Naive B cell (primary cell): Measurements from ENCODE around the gene PIGX. TPM values are rescaled to one million over a fixed set of nuclear protein-coding genes. Genes with fewer than 3 reads are reported as not detected.
A peak's percentile ranks its signal among the peaks of the same experiment; 100 is the strongest.

ENCODE experiments used
- ATAC-seq, 2 donors: fragments of 150-1000 bp; cut with Tn5 transposase; 2 replicates each; pipeline ENCODE4 v1.10.0; 2021; ENCODE audit warnings: low read depth in 2 of 2, mild to moderate bottlenecking in 2 of 2, moderate library complexity in 2 of 2
- DNase-seq: peaks from one replicate; pipeline ENCODE4 v3.0.0; 2022
- H3K27ac Mint-ChIP-seq, 6 donors: one replicate each; pipeline ENCODE4 v1.8.0; 2020 to 2022; ENCODE audit warnings: mild to moderate bottlenecking in 6 of 6, mixed read lengths in 6 of 6, moderate library complexity in 5 of 6, inconsistent platforms in 2 of 6
- H3K27me3 Mint-ChIP-seq, 3 donors: one replicate each; pipeline ENCODE4 v1.8.0; 2021 to 2022; ENCODE audit warnings: mixed read lengths in 3 of 3, mild to moderate bottlenecking in 1 of 3
- H3K36me3 Mint-ChIP-seq, 2 donors: one replicate each; pipeline ENCODE4 v1.8.0; 2020 to 2022; ENCODE audit warnings: mixed read lengths in 2 of 2, inconsistent platforms in 1 of 2, mild to moderate bottlenecking in 1 of 2
- H3K4me1 Mint-ChIP-seq, 3 donors: one replicate each; pipeline ENCODE4 v1.8.0; 2020 to 2022; ENCODE audit warnings: mixed read lengths in 3 of 3, inconsistent platforms in 1 of 3, mild to moderate bottlenecking in 1 of 3, moderate library complexity in 1 of 3
- H3K4me3 Mint-ChIP-seq, 8 donors: one replicate each; pipeline ENCODE4 v1.8.0; 2020 to 2022; ENCODE audit warnings: mild to moderate bottlenecking in 8 of 8, mixed read lengths in 8 of 8, moderate library complexity in 8 of 8, inconsistent platforms in 2 of 8
- H3K9me3 Mint-ChIP-seq, 7 donors: one replicate each; pipeline ENCODE4 v1.8.0; 2020 to 2022; ENCODE audit warnings: mixed read lengths in 7 of 7, mild to moderate bottlenecking in 5 of 7, inconsistent platforms in 2 of 7, moderate library complexity in 1 of 7
- polyA plus RNA-seq, 6 donors: library from polyadenylated mRNA; unstranded; fragments of 300-500 nt; fragmentation: Illumina TruSeq; gene quantifications; one replicate each; pipeline ENCODE4 v1.2.3, GENCODE V29; 2021; ENCODE audit warnings: low read depth in 6 of 6

The PIGX gene
- polyA plus RNA-seq, 6 donors from 2014 or later = 17.6 to 30.6 (median 27.5) TPM

DNA sequence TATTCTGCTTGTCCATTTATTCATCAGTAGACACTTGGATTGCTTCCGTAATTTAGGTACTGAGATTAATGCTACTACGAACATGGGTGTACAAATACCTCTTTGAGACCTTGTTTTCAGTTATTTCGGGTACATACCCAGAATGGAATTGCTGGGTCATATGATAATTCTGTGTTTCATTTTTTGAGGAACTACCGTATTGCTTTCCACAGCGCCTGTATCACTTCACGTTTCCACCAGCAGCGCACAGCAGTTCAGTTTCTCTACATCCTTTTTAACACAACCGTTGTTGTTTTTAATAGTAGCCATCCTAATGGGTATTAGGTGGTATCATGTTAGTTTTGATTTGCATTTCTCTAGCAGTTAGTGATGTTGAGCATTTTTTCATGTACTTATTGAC, 36.9 kb downstream of the PIGX start:
- Mint-ChIP-seq H3K4me3 (peak overlapping the region in 2 of 8 donors; percentile 9 to 22), H3K27ac (peak overlapping the region in 4 of 6 donors; percentile 29 to 47 (median 39)), H3K4me1 (peaks cover 35 to 45% (median 37%) of the 10 kb centered on the region in 3 donors), H3K9me3 (no peaks in the 10 kb centered on the region), H3K36me3 (no peaks in the 10 kb centered on the region), H3K27me3 (no peaks in the 10 kb centered on the region)
- DNase-seq (no peak), ATAC-seq (peak; percentile 65 to 70)

- Mint-ChIP-seq H3K9me3 (peaks cover 0 to 25% (median 13%) of the 10 kb centered on the region in 7 donors), H3K27ac (peak overlapping the region in 2 of 6 donors; percentile 24 to 48), H3K4me3 (no peak overlapping the region), H3K36me3 (peaks cover 15 to 22% of the 10 kb centered on the region in 2 donors), H3K4me1 (peaks cover 52 to 56% (median 54%) of the 10 kb centered on the region in 3 donors), H3K27me3 (no peaks in the 10 kb centered on the region)
- no peak for DNase-seq
- ATAC-seq = no peak
Measured at GRCh38 chr3:196753201-196753600, 41.0 kb downstream of the PIGX start.

DNA sequence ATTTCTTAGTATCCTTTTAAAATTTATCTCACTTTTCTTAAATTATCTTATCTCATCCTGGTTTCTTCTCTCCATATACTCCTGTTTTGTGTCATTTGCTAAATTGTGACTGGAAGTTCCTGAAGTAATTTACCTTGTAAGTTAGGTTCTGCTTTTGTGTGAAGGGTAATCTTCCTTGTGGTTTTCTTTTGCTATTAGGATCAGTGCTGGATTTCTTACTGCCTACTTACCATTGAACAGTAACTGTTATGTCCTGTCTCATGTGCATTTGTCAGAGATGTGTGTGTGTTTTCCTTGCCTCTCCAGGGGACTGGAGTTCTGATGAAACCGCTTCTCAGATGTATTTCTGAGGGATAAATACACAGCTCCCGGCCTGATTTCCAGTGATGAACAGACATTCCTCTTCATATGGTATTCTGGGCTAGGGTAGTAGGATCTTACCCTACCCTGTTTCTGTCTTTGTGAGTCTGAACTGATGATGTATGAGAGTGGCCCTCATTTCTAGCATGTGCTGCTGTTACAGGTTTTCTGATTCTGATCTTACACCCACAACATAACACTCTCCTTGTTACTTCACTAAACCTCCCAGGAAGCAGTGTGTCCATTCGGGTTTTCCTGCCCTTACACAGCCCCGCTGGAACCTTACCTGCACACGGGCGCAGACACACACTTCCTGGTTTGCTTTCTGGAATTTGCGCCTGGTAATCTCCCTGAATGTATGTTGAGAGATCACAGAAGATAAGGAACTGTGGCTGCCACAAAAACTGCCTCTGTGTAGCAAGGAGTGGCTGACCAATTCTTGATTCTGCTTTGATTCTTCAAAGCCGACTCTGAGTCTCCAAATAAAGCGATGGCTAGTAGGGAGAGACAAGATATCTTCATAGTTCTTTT, 42.2 kb downstream of the PIGX start:
- Mint-ChIP-seq H3K4me3 (no peak overlapping the region), H3K4me1 (peaks cover 45 to 51% (median 47%) of the 10 kb centered on the region in 3 donors), H3K9me3 (peaks cover 0 to 26% (median 13%) of the 10 kb centered on the region in 7 donors), H3K27ac (peak overlapping the region in 4 of 6 donors; percentile 7 to 61 (median 34)), H3K36me3 (peaks cover 16 to 22% of the 10 kb centered on the region in 2 donors), H3K27me3 (no peaks in the 10 kb centered on the region)
- ATAC-seq (no peak), DNase-seq (no peak)

DNA sequence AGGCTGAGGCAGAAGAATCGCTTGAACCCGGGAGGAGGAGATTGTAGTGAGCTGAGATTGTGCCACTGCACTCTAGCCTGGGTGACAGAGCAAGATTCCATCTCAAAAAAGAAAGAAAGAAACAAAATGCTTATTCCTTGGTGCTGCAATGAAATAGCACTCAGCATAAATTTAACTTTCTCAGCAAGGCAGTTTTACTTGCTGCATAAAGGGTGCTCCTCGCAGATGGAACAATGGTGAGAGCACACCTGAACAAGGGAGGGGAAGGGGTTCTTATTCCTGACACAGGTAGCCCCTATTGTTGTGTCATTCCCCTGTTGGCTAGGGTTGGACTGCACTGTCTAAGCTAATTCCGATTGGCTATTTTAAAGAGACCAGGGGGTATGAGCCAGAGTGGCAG, 44.6 kb downstream of the PIGX start:
- Mint-ChIP-seq H3K36me3 (peaks cover 16 to 22% of the 10 kb centered on the region in 2 donors), H3K4me1 (peaks cover 37 to 51% (median 42%) of the 10 kb centered on the region in 3 donors), H3K9me3 (peaks cover 0 to 28% (median 13%) of the 10 kb centered on the region in 7 donors), H3K4me3 (peak overlapping the region in 1 of 8 donors; percentile 35), H3K27me3 (no peaks in the 10 kb centered on the region), H3K27ac (peak overlapping the region in 3 of 6 donors; percentile 79 to 85 (median 82))
- ATAC-seq = no peak
- DNase-seq = no peak

DNA sequence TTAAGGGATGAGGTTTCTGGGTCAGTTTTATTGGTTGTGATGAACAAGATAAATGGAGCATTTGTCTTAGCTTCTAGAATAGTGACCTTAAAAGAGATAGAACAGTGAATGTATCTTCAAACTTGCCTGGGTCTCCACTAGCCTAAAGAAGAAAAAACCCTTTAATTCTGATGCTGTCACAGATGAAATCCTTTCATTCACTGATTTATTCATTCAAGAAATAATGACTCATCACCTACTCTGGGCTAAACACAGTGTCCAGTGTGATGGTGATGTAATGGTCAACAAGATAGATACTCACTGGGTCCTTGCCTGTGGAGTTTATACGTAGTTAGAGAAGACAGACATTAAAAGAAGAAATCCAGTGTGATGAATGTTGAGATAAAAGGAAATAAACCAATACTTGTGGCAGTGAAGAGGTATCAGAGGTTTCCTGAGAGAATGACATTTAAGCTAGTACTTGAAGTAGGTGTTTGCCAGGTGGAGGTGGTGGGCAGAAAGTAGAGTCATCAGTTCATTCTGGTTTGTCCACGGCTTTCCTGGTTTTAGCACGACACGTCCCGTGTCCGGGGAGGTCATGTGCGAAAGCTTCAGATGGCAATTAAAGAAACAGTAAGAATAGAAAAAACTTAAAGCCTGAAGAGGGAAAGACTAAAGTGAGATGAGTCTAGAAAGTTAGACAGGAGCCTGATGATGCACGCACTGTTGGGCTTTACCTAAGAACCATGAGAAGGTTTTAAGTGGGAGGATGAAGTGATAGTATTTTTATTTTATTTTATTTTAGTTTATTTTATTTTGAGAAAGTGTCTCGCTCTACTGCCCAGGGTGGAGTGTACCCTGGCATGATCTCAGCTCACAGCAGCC, 45.9 kb downstream of the PIGX start:
- H3K27ac Mint-ChIP-seq = peak overlapping the region; percentile 22 to 79 (median 70)
- H3K4me1 Mint-ChIP-seq = peaks cover 37 to 57% (median 47%) of the 10 kb centered on the region in 3 donors
- no peaks in the 10 kb centered on the region for H3K27me3 Mint-ChIP-seq
- no peak overlapping the region for H3K4me3 Mint-ChIP-seq
- H3K36me3 Mint-ChIP-seq = peaks cover 16 to 22% of the 10 kb centered on the region in 2 donors
- DNase-seq = no peak
- H3K9me3 Mint-ChIP-seq = peaks cover 0 to 28% (median 13%) of the 10 kb centered on the region in 7 donors
- ATAC-seq = no peak

- Mint-ChIP-seq H3K36me3 (peaks cover 0 to 7% of the 10 kb centered on the region in 2 donors), H3K27ac (peak overlapping the region in 4 of 6 donors; percentile 22 to 93 (median 55)), H3K4me3 (no peak overlapping the region), H3K9me3 (peaks cover 0 to 3% (median 0%) of the 10 kb centered on the region in 7 donors), H3K4me1 (peaks cover 17 to 53% (median 37%) of the 10 kb centered on the region in 3 donors), H3K27me3 (no peaks in the 10 kb centered on the region)
- no peak for DNase-seq
- ATAC-seq = no peak
Measured at GRCh38 chr3:196763179-196763578, 51.0 kb downstream of the PIGX start.

DNA sequence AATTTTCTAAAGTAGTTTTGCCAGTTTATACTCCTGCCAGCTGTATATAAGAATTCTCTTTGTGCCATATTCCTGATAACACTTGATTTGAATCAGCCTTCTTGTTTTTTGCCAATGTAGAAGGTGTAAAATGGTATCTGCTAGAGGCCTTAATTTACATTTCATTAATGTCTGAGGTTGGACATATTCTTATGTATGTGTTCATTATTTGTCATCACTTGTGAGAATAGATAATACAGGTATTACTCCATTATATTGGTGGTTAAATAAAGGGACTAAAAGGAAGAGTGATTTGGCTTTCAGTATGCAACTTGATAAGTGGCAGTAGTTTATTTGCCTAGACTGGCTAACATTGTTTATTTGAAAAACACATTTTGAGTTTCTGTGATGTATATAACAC, 53.3 kb downstream of the PIGX start:
- peaks cover 0 to 6% of the 10 kb centered on the region in 2 donors for H3K36me3 Mint-ChIP-seq
- ATAC-seq (no peak), DNase-seq (no peak)
- peaks cover 0 to 2% (median 0%) of the 10 kb centered on the region in 7 donors for H3K9me3 Mint-ChIP-seq
- no peak overlapping the region for H3K4me3 Mint-ChIP-seq
- peaks cover 14 to 50% (median 31%) of the 10 kb centered on the region in 3 donors for H3K4me1 Mint-ChIP-seq
- peak overlapping the region in 2 of 6 donors; percentile 28 to 74 for H3K27ac Mint-ChIP-seq
- no peaks in the 10 kb centered on the region for H3K27me3 Mint-ChIP-seq

DNA sequence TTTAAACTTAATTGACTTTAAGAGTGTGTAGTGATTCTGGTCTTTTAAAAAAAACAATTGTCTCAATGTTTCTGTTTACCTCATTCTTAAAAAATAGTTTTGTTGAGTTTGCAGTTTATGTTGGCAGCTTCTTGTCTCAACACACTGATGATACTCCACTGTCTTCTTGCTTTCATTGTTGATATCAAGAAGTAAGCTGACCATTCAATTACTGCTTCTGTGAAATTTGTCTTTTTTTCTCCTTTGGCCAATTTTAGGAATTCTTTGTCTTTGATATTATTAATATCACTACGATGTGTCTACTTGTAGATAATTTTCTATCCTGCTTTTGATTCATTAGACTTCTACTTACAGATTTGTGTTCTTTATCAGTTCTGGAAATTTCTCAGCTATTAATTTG, 58.9 kb downstream of the PIGX start:
- Mint-ChIP-seq H3K4me3 (peak overlapping the region in 2 of 8 donors; percentile 5 to 7), H3K36me3 (peaks cover 0 to 6% of the 10 kb centered on the region in 2 donors), H3K4me1 (peaks cover 39 to 77% (median 57%) of the 10 kb centered on the region in 3 donors), H3K27ac (peak overlapping the region in 4 of 6 donors; percentile 40 to 90 (median 56)), H3K27me3 (no peaks in the 10 kb centered on the region), H3K9me3 (no peaks in the 10 kb centered on the region)
- no peak for DNase-seq
- no peak for ATAC-seq

DNA sequence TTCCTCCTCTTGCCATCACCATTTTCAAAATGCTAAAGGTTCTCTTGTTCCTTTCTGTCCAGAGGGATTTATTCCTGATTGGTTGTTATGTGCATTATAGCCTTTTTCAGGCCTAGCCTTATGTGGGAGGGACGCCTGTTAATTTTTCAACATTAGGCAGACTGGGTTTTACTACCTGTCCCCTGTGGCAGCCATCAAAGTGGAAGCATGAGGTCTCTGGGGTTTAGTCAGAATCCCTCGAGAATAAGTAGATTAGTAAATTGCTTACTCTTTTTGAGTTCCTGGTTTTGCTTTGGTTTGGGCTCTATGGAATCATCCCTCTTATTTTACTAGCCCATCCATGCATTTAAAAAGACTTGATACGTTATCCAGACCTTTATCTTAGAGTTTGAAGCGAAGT, 59.9 kb downstream of the PIGX start:
- Mint-ChIP-seq H3K4me1 (peaks cover 39 to 75% (median 53%) of the 10 kb centered on the region in 3 donors), H3K36me3 (peaks cover 0 to under 1% of the 10 kb centered on the region in 2 donors), H3K27me3 (no peaks in the 10 kb centered on the region), H3K9me3 (no peaks in the 10 kb centered on the region), H3K27ac (peak overlapping the region; percentile 2 to 87 (median 32)), H3K4me3 (peak overlapping the region in 4 of 8 donors; percentile 17 to 51 (median 38))
- DNase-seq (peak; percentile 12), ATAC-seq (peak; percentile 57 to 70)

GRCh38 chr3:196772897-196773296, 60.7 kb downstream of the PIGX start:
- ATAC-seq = no peak
- H3K27ac Mint-ChIP-seq = peak overlapping the region in 1 of 6 donors; percentile 72
- no peaks in the 10 kb centered on the region for H3K36me3 Mint-ChIP-seq
- H3K9me3 Mint-ChIP-seq = no peaks in the 10 kb centered on the region
- H3K4me3 Mint-ChIP-seq = no peak overlapping the region
- no peaks in the 10 kb centered on the region for H3K27me3 Mint-ChIP-seq
- peaks cover 39 to 73% (median 53%) of the 10 kb centered on the region in 3 donors for H3K4me1 Mint-ChIP-seq
- no peak for DNase-seq

GRCh38 chr3:196774191-196774820, 62.1 kb downstream of the PIGX start:
- ATAC-seq (no peak), DNase-seq (no peak)
- Mint-ChIP-seq H3K4me1 (peaks cover 45 to 76% (median 60%) of the 10 kb centered on the region in 3 donors), H3K27ac (peak overlapping the region in 5 of 6 donors; percentile 34 to 84 (median 74)), H3K36me3 (no peaks in the 10 kb centered on the region), H3K27me3 (no peaks in the 10 kb centered on the region), H3K9me3 (no peaks in the 10 kb centered on the region), H3K4me3 (no peak overlapping the region)

GRCh38 chr3:196774848-196775422, 62.8 kb downstream of the PIGX start:
- Mint-ChIP-seq H3K4me3 (no peak overlapping the region), H3K27me3 (no peaks in the 10 kb centered on the region), H3K36me3 (peaks cover 0 to 2% of the 10 kb centered on the region in 2 donors), H3K27ac (peak overlapping the region in 5 of 6 donors; percentile 34 to 84 (median 74)), H3K9me3 (peaks cover 0 to 2% (median 0%) of the 10 kb centered on the region in 7 donors), H3K4me1 (peaks cover 45 to 76% (median 66%) of the 10 kb centered on the region in 3 donors)
- DNase-seq (no peak), ATAC-seq (no peak)
